Raji (cell line): ENCODE results near the gene ZFP57.

ENCODE experiments used
- POLR2A ChIP-seq: IDR thresholded peaks from 2 replicates; pipeline ENCODE4 v1.6.1; 2011; ENCODE audit warnings: low read depth, low read length, control low read depth; ENCODE audit not compliant: insufficient read depth

The ZFP57 gene

GRCh38 chr6:29708432-29709179 is 27.7 kb upstream of the ZFP57 start:
- no peak for TF ChIP-seq POLR2A

GRCh38 chr6:29705389-29706231 is 24.7 kb upstream of the ZFP57 start:
- TF ChIP-seq POLR2A: no peak

- no peak for TF ChIP-seq POLR2A
Measured at GRCh38 chr6:29702519-29703103, 21.7 kb upstream of the ZFP57 start.

GRCh38 chr6:29696147-29697125 is 15.5 kb upstream of the ZFP57 start:
- TF ChIP-seq POLR2A: no peak

GRCh38 chr6:29694637-29695036 is 13.7 kb upstream of the ZFP57 start:
- TF ChIP-seq POLR2A: no peak

GRCh38 chr6:29685718-29686326 is 4.9 kb upstream of the ZFP57 start:
- TF ChIP-seq POLR2A: no peak

GRCh38 chr6:29681811-29682210 is 859 bp upstream of the ZFP57 start:
- TF ChIP-seq POLR2A: no peak

GRCh38 chr6:29680416-29680815 is 536 bp downstream of the ZFP57 start:
- TF ChIP-seq POLR2A: no peak

- no peak for TF ChIP-seq POLR2A
Measured at GRCh38 chr6:29679962-29680361, 990 bp downstream of the ZFP57 start.

- TF ChIP-seq POLR2A: no peak
Measured at GRCh38 chr6:29678114-29678513, 2.8 kb downstream of the ZFP57 start.

GRCh38 chr6:29676981-29677601 is 3.9 kb downstream of the ZFP57 start:
- no peak for TF ChIP-seq POLR2A

GRCh38 chr6:29675561-29675960 is 5.4 kb downstream of the ZFP57 start:
- TF ChIP-seq POLR2A: no peak

GRCh38 chr6:29674008-29674407 is 6.9 kb downstream of the ZFP57 start:
- TF ChIP-seq POLR2A: no peak

GRCh38 chr6:29673161-29673560 is 7.8 kb downstream of the ZFP57 start:
- TF ChIP-seq POLR2A: no peak
